SK-N-MC (cell line): Measurements from ENCODE around the gene ANXA2.

Source experiments
- EZH2 ChIP-seq: fragments of 200-600 bp; sonication (generic); IDR thresholded peaks from one replicate; pipeline ENCODE4 v1.6.1; 2017; ENCODE audit warnings: antibody characterized with exemption
- POLR2AphosphoS5 ChIP-seq: IDR thresholded peaks from 2 replicates; pipeline ENCODE4 v1.6.1; 2012; ENCODE audit warnings: mild to moderate bottlenecking, low read depth, low read length, borderline replicate concordance

DNA sequence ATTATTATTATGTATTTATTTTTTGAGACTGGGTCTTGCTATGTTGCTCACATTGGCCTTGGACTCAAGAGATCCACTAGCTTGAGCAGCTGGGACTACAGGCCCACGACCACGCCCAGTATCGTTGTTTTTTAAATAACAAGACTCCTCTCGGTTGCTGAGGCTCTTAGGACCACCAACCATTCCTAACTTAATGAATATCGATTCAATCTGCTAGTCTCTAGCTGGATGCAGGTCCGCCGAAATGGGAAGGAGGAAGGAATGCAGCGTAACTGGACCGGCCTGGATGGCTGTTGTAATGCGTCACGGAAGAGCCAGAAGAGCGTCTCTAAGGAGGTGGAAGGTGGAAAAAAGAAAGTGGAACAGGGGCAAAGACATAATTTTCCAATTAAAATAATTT is 1.7 kb downstream of the ANXA2 start:
- TF ChIP-seq EZH2 (no peak), POLR2AphosphoS5 (no peak)
